OCI-LY7 (cell line): ENCODE data around the gene CHRD. TPM values are rescaled to one million over a fixed set of nuclear protein-coding genes. Genes with fewer than 3 reads are reported as not detected.

ENCODE experiments used
- BruUV-seq: library from RNA; stranded (reverse); fragments of 400-500 nt; replicated peaks from 2 replicates; lab custom pipeline; 2021; lab: Mats Ljungman, UMichigan
- CTCF ChIA-PET: fragments of 300-600 bp; sonication (Branson Sonifier 250); formaldehyde crosslinking; loops from one replicate; lab custom pipeline; 2022; ENCODE audit warnings: antibody characterized with exemption; ENCODE audit not compliant: unreplicated experiment; lab: Charles Lee
- POLR2A ChIA-PET: fragments of 300-600 bp; sonication (Branson Sonifier 250); formaldehyde crosslinking; loops from one replicate; lab custom pipeline; 2022; ENCODE audit warnings: antibody characterized with exemption; lab: Charles Lee
- DNase-seq: peaks from one replicate; pipeline ENCODE4 v3.0.0-alpha.2; 2015; ENCODE audit warnings: low spot score
- H2AFZ ChIP-seq: fragments of 200-600 bp; sonication (generic), shearing (Covaris generic); 2 replicates; pipeline ENCODE4 v1.6.1; 2014; ENCODE audit warnings: mild to moderate bottlenecking, antibody characterized with exemption, low read length, moderate library complexity
- H3K27ac ChIP-seq: fragments of 200-600 bp; sonication (generic); 2 replicates; pipeline ENCODE4 v1.5.1; 2014; ENCODE audit warnings: mixed run types, low read depth, mild to moderate bottlenecking, moderate library complexity, low read length, inconsistent platforms; ENCODE audit not compliant: poor library complexity, severe bottlenecking
- H3K36me3 ChIP-seq: fragments of 200-600 bp; sonication (generic); 2 replicates; pipeline ENCODE4 v1.6.1; 2014; ENCODE audit warnings: mild to moderate bottlenecking, antibody characterized with exemption, low read length, moderate library complexity, mixed read lengths; ENCODE audit not compliant: insufficient read depth
- H3K4me1 ChIP-seq: fragments of 200-600 bp; sonication (generic); 2 replicates; pipeline ENCODE4 v1.5.1; 2014; ENCODE audit warnings: mild to moderate bottlenecking, low read length; ENCODE audit not compliant: insufficient read depth, poor library complexity, severe bottlenecking
- H3K4me2 ChIP-seq: fragments of 200-600 bp; sonication (generic); 2 replicates; pipeline ENCODE4 v1.6.1; 2014; ENCODE audit warnings: mild to moderate bottlenecking, low read length
- H3K4me3 ChIP-seq: fragments of 200-600 bp; sonication (generic); 2 replicates; pipeline ENCODE4 v1.5.1; 2014; ENCODE audit warnings: mild to moderate bottlenecking, low read depth, low read length; ENCODE audit not compliant: poor library complexity, severe bottlenecking
- H3K79me2 ChIP-seq: fragments of 200-600 bp; sonication (generic); 2 replicates; pipeline ENCODE4 v1.6.1; 2016; ENCODE audit warnings: low read depth, mild to moderate bottlenecking, low read length, moderate library complexity, mixed read lengths; ENCODE audit not compliant: insufficient read depth
- H3K9me2 ChIP-seq: fragments of 200-600 bp; sonication (generic); 2 replicates; pipeline ENCODE4 v1.6.1; 2016; ENCODE audit warnings: mild to moderate bottlenecking, low read length, mixed read lengths; ENCODE audit not compliant: insufficient read depth
- H3K9me3 ChIP-seq: fragments of 200-600 bp; sonication (generic); 2 replicates; pipeline ENCODE4 v1.6.1; 2014; ENCODE audit warnings: mild to moderate bottlenecking, mixed run types, low read length, mixed read lengths
- H4K20me1 ChIP-seq: fragments of 200-600 bp; sonication (generic); 2 replicates; pipeline ENCODE4 v1.6.1; 2014; ENCODE audit warnings: mild to moderate bottlenecking, antibody characterized with exemption, low read length, moderate library complexity, mixed read lengths; ENCODE audit not compliant: insufficient read depth
- CTCF ChIP-seq: fragments of 200-600 bp; sonication (generic); conservative IDR thresholded peaks from 2 replicates; pipeline ENCODE4 v1.5.1; 2014; ENCODE audit warnings: mild to moderate bottlenecking, antibody characterized with exemption, low read length, moderate library complexity, mixed read lengths
- EZH2phosphoT487 ChIP-seq: fragments of 200-600 bp; sonication (generic); IDR thresholded peaks from 2 replicates; pipeline ENCODE4 v1.6.1; 2018; ENCODE audit warnings: low read depth, borderline replicate concordance, mild to moderate bottlenecking, mixed run types, antibody characterized with exemption, low read length, moderate library complexity, mixed read lengths
- intact Hi-C: fragments of 100-400 bp; cut with micrococcal nuclease; formaldehyde crosslinking; loops from one replicate; pipeline ENCODE4 v1.10.0; 2022; ENCODE audit not compliant: unreplicated experiment
- total RNA-seq, 2 experiments: library from RNA; depleted of rRNA in 1 of 2; stranded (reverse); fragments of >200 nt in 1 of 2; shearing (Covaris generic) in 1 of 2; gene quantifications; 2 replicates each; pipeline ENCODE4 v1.2.3, GENCODE V29; 2014 to 2022

The CHRD gene
- total RNA-seq, 2 experiments from 2014 or later = 0.16 TPM; not detected in 1

- H3K36me3 ChIP-seq = 0 out of 2 replicates have a peak, but pooled peaks cover 4% of the 10 kb centered on the region
- no peaks in the 10 kb centered on the region for H3K9me3 ChIP-seq
- ChIA-PET CTCF (no interaction called here), POLR2A (no interaction called here)
- no peak overlapping the region for H3K27ac ChIP-seq
- no peak overlapping the region for H2AFZ ChIP-seq
- no peak overlapping the region for H3K4me2 ChIP-seq
- H3K4me1 ChIP-seq = no peaks in the 10 kb centered on the region
- no peaks in the 10 kb centered on the region for H3K79me2 ChIP-seq
- intact Hi-C loops = no loop called here
- no peaks in the 10 kb centered on the region for H3K9me2 ChIP-seq
- TF ChIP-seq CTCF (no peak), EZH2phosphoT487 (no peak)
- no peak overlapping the region for H3K4me3 ChIP-seq
- H4K20me1 ChIP-seq = no peaks in the 10 kb centered on the region
- DNase-seq = no peak
- BruUV-seq = no TSS peak
Observed at GRCh38 chr3:184352149-184352785, 27.6 kb upstream of the CHRD start.

- Histone ChIP-seq H4K20me1 (no peaks in the 10 kb centered on the region), H3K9me3 (no peaks in the 10 kb centered on the region), H3K36me3 (0 out of 2 replicates have a peak, but pooled peaks cover 4% of the 10 kb centered on the region), H3K4me3 (no peak overlapping the region), H2AFZ (no peak overlapping the region), H3K4me2 (no peak overlapping the region), H3K27ac (no peak overlapping the region), H3K4me1 (no peaks in the 10 kb centered on the region), H3K79me2 (no peaks in the 10 kb centered on the region), H3K9me2 (no peaks in the 10 kb centered on the region)
- intact Hi-C loops = no loop called here
- ChIA-PET POLR2A (no interaction called here), CTCF (interaction anchor here (0.7 to 1.3 kb wide), 3 partner anchors 8 to 18 kb away, joined by 3 to 4 read pairs (median 3); no protein-coding TSS in a partner anchor)
- BruUV-seq = no TSS peak
- TF ChIP-seq EZH2phosphoT487 (no peak), CTCF (no peak)
- no peak for DNase-seq
Observed at GRCh38 chr3:184352897-184353545, 26.8 kb upstream of the CHRD start.

GRCh38 chr3:184353546-184353941, 26.3 kb upstream of the CHRD start:
- POLR2A ChIA-PET = no interaction called here
- H4K20me1 ChIP-seq = no peaks in the 10 kb centered on the region
- H3K36me3 ChIP-seq = 0 out of 2 replicates have a peak, but pooled peaks cover 4% of the 10 kb centered on the region
- intact Hi-C loops = no loop called here
- no peak for DNase-seq
- no TSS peak for BruUV-seq
- TF ChIP-seq EZH2phosphoT487 (no peak), CTCF (no peak)
- no peak overlapping the region for H2AFZ ChIP-seq
- no peaks in the 10 kb centered on the region for H3K4me1 ChIP-seq
- H3K9me3 ChIP-seq = no peaks in the 10 kb centered on the region
- no peaks in the 10 kb centered on the region for H3K9me2 ChIP-seq
- no peak overlapping the region for H3K4me2 ChIP-seq
- H3K4me3 ChIP-seq = no peak overlapping the region
- no peak overlapping the region for H3K27ac ChIP-seq
- CTCF ChIA-PET = interaction anchor here (0.7 to 1.3 kb wide), 3 partner anchors 8 to 18 kb away, joined by 3 to 4 read pairs (median 3); no protein-coding TSS in a partner anchor
- no peaks in the 10 kb centered on the region for H3K79me2 ChIP-seq
